Measurements from ENCODE around the gene EYS.
"Not testable (repeated sequence)": the region's sequence is repeated elsewhere in the genome, so short reads cannot be mapped to it uniquely, and the experiment has no call there.

The EYS gene

GRCh38 chr6:63800386-63800785, 1906.6 kb downstream of the EYS start:
- not testable (repeated sequence) for DNase-seq

- DNase-seq, result no peak
Observed at GRCh38 chr6:63799813-63800212, 1907.2 kb downstream of the EYS start.

GRCh38 chr6:63799313-63799712, 1907.7 kb downstream of the EYS start:
- DNase-seq, result no peak

GRCh38 chr6:63798378-63798777, 1908.6 kb downstream of the EYS start:
- no peak for DNase-seq

- no peak for DNase-seq
Observed at GRCh38 chr6:63797721-63798120, 1909.3 kb downstream of the EYS start.

GRCh38 chr6:63795826-63796225, 1911.2 kb downstream of the EYS start:
- DNase-seq, result no peak

GRCh38 chr6:63795006-63795405, 1912.0 kb downstream of the EYS start:
- DNase-seq, result no peak

GRCh38 chr6:63793465-63794137, 1913.4 kb downstream of the EYS start:
- no peak for DNase-seq

GRCh38 chr6:63792736-63793464, 1914.1 kb downstream of the EYS start:
- no peak for DNase-seq

- DNase-seq, result no peak
Observed at GRCh38 chr6:63790334-63790733, 1916.7 kb downstream of the EYS start.

- no peak for DNase-seq
Observed at GRCh38 chr6:63789699-63790098, 1917.3 kb downstream of the EYS start.

GRCh38 chr6:63788569-63788968, 1918.5 kb downstream of the EYS start:
- no peak for DNase-seq

- no peak for DNase-seq
Observed at GRCh38 chr6:63787021-63787420, 1920.0 kb downstream of the EYS start.

- DNase-seq, result no peak
Observed at GRCh38 chr6:63785006-63785405, 1922.0 kb downstream of the EYS start.

GRCh38 chr6:63783096-63783495, 1923.9 kb downstream of the EYS start:
- DNase-seq, result peak in 1 of 2 experiments; percentile 10

- DNase-seq, result no peak
Observed at GRCh38 chr6:63774961-63775360, 1932.1 kb downstream of the EYS start.

GRCh38 chr6:63773200-63773599, 1933.8 kb downstream of the EYS start:
- no peak for DNase-seq

- DNase-seq, result no peak
Observed at GRCh38 chr6:63765828-63766227, 1941.2 kb downstream of the EYS start.

- peak; percentile 1 to 29 for DNase-seq
Observed at GRCh38 chr6:63764318-63764916, 1942.6 kb downstream of the EYS start.

- DNase-seq, result no peak
Observed at GRCh38 chr6:63760199-63760598, 1946.8 kb downstream of the EYS start.

- no peak for DNase-seq
Observed at GRCh38 chr6:63759605-63760105, 1947.4 kb downstream of the EYS start.

GRCh38 chr6:63757826-63758225, 1949.2 kb downstream of the EYS start:
- no peak for DNase-seq

GRCh38 chr6:63757275-63757674, 1949.8 kb downstream of the EYS start:
- not testable (repeated sequence) for DNase-seq

GRCh38 chr6:63750400-63750799, 1956.6 kb downstream of the EYS start:
- DNase-seq, result no peak

All from NCI-H2081 (cell line).